Keratinocyte (primary cell): ENCODE data around the gene CFAP73. TPM values are rescaled to one million over a fixed set of nuclear protein-coding genes. Genes with fewer than 3 reads are reported as not detected.

Experiments
- DNase-seq: peaks from one replicate; pipeline ENCODE4 v3.0.0-alpha.2; 2011; ENCODE audit warnings: low read depth, missing footprints, low spot score
- FAIRE-seq: peaks from 2 replicates; lab custom pipeline; 2011; peaks lifted over from hg19 to GRCh38; lab: Jason Lieb, UNC
- H2AFZ ChIP-seq: 2 replicates; pipeline ENCODE4 v1.6.0; 2012; ENCODE audit warnings: low read length, control low read depth, inconsistent platforms; ENCODE audit not compliant: control insufficient read depth
- H3K27ac ChIP-seq: 2 replicates; pipeline ENCODE4 v1.5.1; 2011; ENCODE audit warnings: low read length; ENCODE audit not compliant: control insufficient read depth, insufficient read depth
- H3K27me3 ChIP-seq: 3 replicates; pipeline ENCODE4 v1.6.0; 2011; ENCODE audit warnings: low read length; ENCODE audit not compliant: control insufficient read depth, insufficient read depth; ENCODE audit errors: extremely low read depth
- H3K36me3 ChIP-seq, 2 experiments: 2 replicates in 1 of 2; 3 replicates in 1 of 2; pipeline ENCODE4 v1.5.1; 2011; ENCODE audit warnings: low read length in 2 of 2, mild to moderate bottlenecking in 1 of 2; ENCODE audit not compliant: control insufficient read depth in 2 of 2, insufficient read depth in 2 of 2; ENCODE audit errors: extremely low read depth in 1 of 2
- H3K4me1 ChIP-seq: 3 replicates; pipeline ENCODE4 v1.5.1; 2011; ENCODE audit warnings: low read length; ENCODE audit not compliant: control insufficient read depth, insufficient read depth; ENCODE audit errors: extremely low read depth
- H3K4me2 ChIP-seq: 3 replicates; pipeline ENCODE4 v1.6.0; 2011; ENCODE audit warnings: low read depth, low read length; ENCODE audit not compliant: control insufficient read depth, insufficient read depth; ENCODE audit errors: extremely low read depth
- H3K4me3 ChIP-seq, 3 experiments: fragments of 200-600 bp in 1 of 3; sonication (generic) in 1 of 3; 2 replicates in 2 of 3; 3 replicates in 1 of 3; pipeline ENCODE4 v1.5.1; 2011 to 2016; ENCODE audit warnings: low read length in 3 of 3, mild to moderate bottlenecking in 3 of 3, control low read depth in 2 of 3, inconsistent platforms in 1 of 3, low read depth in 1 of 3, mixed read lengths in 1 of 3, mixed run types in 1 of 3, moderate library complexity in 1 of 3; ENCODE audit not compliant: control insufficient read depth in 2 of 3, insufficient read depth in 2 of 3; ENCODE audit errors: extremely low read depth in 1 of 3
- H3K79me2 ChIP-seq: 2 replicates; pipeline ENCODE4 v1.6.0; 2012; ENCODE audit warnings: low read length; ENCODE audit not compliant: control insufficient read depth, insufficient read depth
- H3K9ac ChIP-seq: 3 replicates; pipeline ENCODE4 v1.6.0; 2011; ENCODE audit warnings: low read length; ENCODE audit not compliant: control insufficient read depth, insufficient read depth; ENCODE audit errors: extremely low read depth
- H3K9me1 ChIP-seq: 3 replicates; pipeline ENCODE4 v1.6.0; 2011; ENCODE audit warnings: low read length; ENCODE audit not compliant: control insufficient read depth, insufficient read depth; ENCODE audit errors: extremely low read depth
- H3K9me3 ChIP-seq: 2 replicates; pipeline ENCODE4 v1.5.1; 2012; ENCODE audit warnings: low read depth, low read length; ENCODE audit not compliant: control insufficient read depth
- H4K20me1 ChIP-seq: 3 replicates; pipeline ENCODE4 v1.6.0; 2011; ENCODE audit warnings: low read length; ENCODE audit not compliant: control insufficient read depth, insufficient read depth; ENCODE audit errors: extremely low read depth
- CTCF ChIP-seq, 3 experiments: IDR thresholded peaks in 1 of 3; conservative IDR thresholded peaks in 1 of 3; optimal IDR thresholded peaks in 1 of 3; 2 replicates in 2 of 3; 3 replicates in 1 of 3; pipeline versions ENCODE3 to v1.5.1; 2011; ENCODE audit warnings: low read length in 3 of 3, mild to moderate bottlenecking in 3 of 3, moderate library complexity in 2 of 3, control low read depth in 1 of 3, inconsistent platforms in 1 of 3; ENCODE audit not compliant: insufficient read depth in 2 of 3; ENCODE audit errors: extremely low read depth in 1 of 3
- EZH2 ChIP-seq: IDR thresholded peaks from one replicate; pipeline ENCODE4 v1.6.1; 2012; ENCODE audit warnings: inconsistent platforms, mild to moderate bottlenecking, low read length, moderate library complexity
- dilution Hi-C: fragments of 300-500 bp; cut with MboI; formaldehyde crosslinking; loops from one replicate; pipeline ENCODE4 v1.7.0; 2020; ENCODE audit warnings: low sequenced_read_pairs; ENCODE audit not compliant: extremely low pct_ligation_motif_present
- polyA plus RNA-seq, 5 experiments: library from polyadenylated mRNA; depleted of rRNA in 3 of 5; stranded (reverse) in 3 of 5; stranded (forward) in 1 of 5; unstranded in 1 of 5; fragments of >200 nt; gene quantifications; 1 replicate in 1 of 5; 2 replicates in 3 of 5; 3 replicates in 1 of 5; pipeline versions ENCODE4 v1.2.1 to v1.2.3, GENCODE V29; 2011 to 2012; ENCODE audit warnings: missing spikeins in 2 of 5, low read depth in 1 of 5, low replicate concordance in 1 of 5

CFAP73 gene
- polyA plus RNA-seq, 1 donor (not counting 4 experiments of a cell fraction or from before 2014, with no cell fraction given), result not detected

GRCh38 chr12:113143959-113144358, 5.6 kb upstream of the CFAP73 start:
- H3K4me3 ChIP-seq, result no peak overlapping the region
- H4K20me1 ChIP-seq, result no peaks in the 10 kb centered on the region
- no peak overlapping the region for H3K9ac ChIP-seq
- no peaks in the 10 kb centered on the region for H3K27me3 ChIP-seq
- H2AFZ ChIP-seq, result no peak overlapping the region
- no peaks in the 10 kb centered on the region for H3K36me3 ChIP-seq
- no peaks in the 10 kb centered on the region for H3K9me1 ChIP-seq
- dilution Hi-C loops, result no loop called here
- no peak for DNase-seq
- no peak overlapping the region for H3K27ac ChIP-seq
- no peaks in the 10 kb centered on the region for H3K9me3 ChIP-seq
- TF ChIP-seq CTCF (optimal IDR thresholded peaks at IDR 0.05 in 1 of 3, IDR thresholded peaks at IDR 0.05 in 1 of 3, conservative IDR thresholded peaks at IDR 0.05 in 1 of 3; ENCODE audit: extremely low read depth in 1 of 3, insufficient read depth in 2 of 3, low read length in 3 of 3) (no peak), EZH2 (no peak)
- no peaks in the 10 kb centered on the region for H3K79me2 ChIP-seq
- no peak for FAIRE-seq
- no peak overlapping the region for H3K4me2 ChIP-seq
- H3K4me1 ChIP-seq, result no peaks in the 10 kb centered on the region

DNA sequence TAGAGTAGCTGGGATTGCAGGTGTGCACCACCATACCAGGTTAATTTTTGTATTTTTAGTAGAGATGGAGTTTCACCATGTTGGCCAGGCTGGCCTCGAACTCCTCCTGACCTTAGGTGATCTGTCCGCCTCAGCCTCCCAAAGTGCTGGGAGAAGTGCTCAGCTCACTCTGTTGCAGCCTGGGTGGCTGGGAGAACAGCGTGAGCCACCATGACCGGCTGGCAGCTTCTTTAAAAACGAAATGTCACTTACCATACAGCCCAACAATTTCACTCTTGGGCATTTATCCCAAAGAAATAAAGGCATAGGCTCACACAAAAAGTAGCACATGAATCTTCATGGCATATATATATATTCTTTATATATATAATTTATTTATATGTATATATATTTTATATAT, 4.7 kb upstream of the CFAP73 start:
- Histone ChIP-seq H3K27me3 (no peaks in the 10 kb centered on the region), H3K9me1 (no peaks in the 10 kb centered on the region), H3K9me3 (no peaks in the 10 kb centered on the region), H3K79me2 (no peaks in the 10 kb centered on the region), H3K4me2 (no peak overlapping the region), H3K9ac (no peak overlapping the region), H4K20me1 (no peaks in the 10 kb centered on the region), H3K4me1 (peaks cover 6% of the 10 kb centered on the region), H3K27ac (no peak overlapping the region), H3K36me3 (no peaks in the 10 kb centered on the region), H2AFZ (no peak overlapping the region), H3K4me3 (no peak overlapping the region)
- TF ChIP-seq EZH2 (no peak), CTCF (optimal IDR thresholded peaks at IDR 0.05 in 1 of 3, IDR thresholded peaks at IDR 0.05 in 1 of 3, conservative IDR thresholded peaks at IDR 0.05 in 1 of 3; ENCODE audit: extremely low read depth in 1 of 3, insufficient read depth in 2 of 3, low read length in 3 of 3) (no peak)
- dilution Hi-C loops, result no loop called here
- DNase-seq (no peak), FAIRE-seq (no peak)
